Activated CD4-positive, CD25-positive, alpha-beta regulatory T cell treated with anti-CD3 and anti-CD28 coated beads, Interleukin-2, amount 50 U/mL, for 16 hours (primary cell): ENCODE results near the gene RPS19BP1.
A peak's percentile ranks its signal among the peaks of the same experiment; 100 is the strongest.

Experiments
- DNase-seq: peaks from one replicate; pipeline ENCODE4 v3.0.0-alpha.2; 2020; ENCODE audit warnings: low read depth, low spot score

Gene RPS19BP1

DNA sequence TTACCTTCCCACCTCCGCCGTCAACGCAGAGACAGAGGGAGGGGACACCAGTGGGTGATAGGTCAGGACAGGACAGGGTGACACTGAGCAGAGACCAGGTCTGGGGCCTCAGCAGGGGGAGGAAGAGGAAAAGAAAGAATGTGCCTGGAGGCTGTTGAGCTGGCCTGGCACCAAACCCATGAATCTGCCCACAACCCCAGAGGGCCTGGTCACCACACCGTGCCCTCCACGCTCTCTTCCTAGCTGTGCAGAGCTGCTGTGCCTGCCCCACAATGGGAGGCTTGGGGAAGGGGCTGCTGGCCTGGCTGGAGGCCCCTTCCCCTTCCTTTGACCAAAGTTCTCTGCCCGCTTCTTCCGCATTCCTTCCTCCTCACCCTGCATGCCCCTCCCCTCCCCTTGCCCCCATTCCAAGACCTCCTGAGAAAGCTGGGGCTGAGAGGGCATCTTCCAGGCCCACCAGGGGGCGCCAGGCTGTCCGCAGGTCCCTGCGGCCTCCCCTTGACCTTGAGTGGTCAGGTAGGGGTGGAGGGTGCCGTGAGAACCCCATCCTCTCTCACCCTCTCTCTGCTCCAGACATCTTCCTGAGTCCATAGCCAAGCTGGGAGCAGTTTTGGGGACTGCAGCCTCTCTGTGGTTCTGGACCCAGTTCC, 27.0 kb upstream of the RPS19BP1 start:
- DNase-seq = no peak

- no peak for DNase-seq
Measured at GRCh38 chr22:39558950-39559349, 26.4 kb upstream of the RPS19BP1 start.

DNA sequence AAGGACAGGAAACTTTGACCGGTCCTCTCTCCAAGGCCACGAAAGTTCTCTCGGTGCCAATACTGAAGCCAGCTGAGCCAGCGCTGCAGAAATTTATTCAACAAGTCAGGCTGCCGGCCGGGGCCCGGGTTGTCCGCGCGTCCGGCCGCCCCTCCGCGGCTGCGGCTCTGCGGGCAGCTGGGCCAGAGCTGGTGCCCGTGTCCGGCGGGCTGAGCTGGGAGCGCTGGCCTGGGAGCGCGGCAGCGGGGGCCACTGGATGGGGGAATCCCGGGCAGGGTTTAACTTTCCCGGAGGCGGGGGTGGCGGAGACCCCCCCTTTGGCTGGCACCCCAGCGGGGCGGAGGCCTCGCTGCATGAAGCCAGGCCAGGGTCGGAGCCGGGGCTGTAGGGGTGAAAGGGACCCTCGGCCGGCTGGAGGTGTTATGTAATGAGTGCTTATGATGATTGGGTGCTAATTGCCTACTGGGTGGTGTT, 25.7 kb upstream of the RPS19BP1 start:
- DNase-seq = no peak

DNA sequence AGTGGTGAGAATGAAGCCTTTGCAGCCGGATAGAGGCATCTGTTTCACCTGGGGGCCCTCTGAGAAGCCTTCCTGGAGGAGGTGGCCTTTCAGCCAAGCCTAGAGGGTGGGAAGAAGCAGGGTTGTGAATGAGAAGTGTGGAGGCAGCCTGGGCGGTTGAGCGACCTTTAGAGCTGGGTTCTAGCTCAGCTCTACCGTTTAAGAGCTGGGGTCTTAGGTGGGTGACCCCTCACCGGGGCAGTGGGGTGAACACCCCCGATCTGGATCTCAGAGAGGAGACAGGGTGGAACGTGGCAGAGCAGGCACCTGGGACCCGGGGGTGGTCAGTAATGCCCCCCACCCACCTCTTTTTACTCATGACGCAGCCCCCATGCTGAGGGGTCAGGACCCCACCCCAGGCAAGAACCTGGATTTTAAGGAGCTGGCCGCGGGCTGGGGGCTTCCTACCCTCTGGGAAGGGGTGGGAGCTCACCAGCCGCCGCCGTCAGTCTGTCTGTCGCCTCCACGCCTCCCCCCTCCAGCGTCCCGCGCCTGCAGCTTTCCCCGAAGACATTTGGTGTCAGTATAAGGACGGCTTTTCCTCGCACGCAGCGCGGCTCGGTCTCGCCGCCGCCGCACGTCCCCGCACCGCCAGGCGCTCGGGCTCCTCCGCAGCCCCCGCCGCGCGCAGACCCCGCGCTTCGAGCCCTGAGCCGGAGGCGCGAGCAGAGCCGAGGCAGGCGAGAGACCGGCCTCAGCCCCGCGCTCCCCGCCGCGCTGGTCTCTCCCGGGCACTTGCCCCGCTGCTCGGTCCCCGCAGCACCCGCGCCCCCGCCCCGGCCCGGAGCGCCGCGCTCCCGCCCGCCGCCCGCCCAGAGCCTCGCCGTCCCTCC, 24.7 kb upstream of the RPS19BP1 start:
- no peak for DNase-seq

DNA sequence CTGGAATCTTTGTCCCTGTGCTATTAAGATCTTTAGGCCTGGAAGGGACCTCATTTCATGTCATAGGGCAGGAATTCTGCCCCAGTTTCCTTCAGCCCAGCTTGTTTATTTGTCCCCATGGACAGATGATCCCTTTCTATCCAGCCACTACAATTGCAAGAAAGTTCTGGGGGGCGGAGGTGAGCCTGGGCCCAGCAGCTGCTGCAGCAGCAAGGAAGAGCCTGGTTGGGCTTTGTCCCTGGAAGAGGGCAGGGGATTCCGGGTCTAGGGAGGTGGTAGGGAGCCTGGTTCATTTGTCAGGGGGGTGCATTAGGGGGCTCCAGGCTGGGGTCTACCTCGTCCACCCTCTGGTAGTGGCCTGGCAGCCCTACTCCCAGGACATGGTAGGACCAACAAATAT, 21.6 kb upstream of the RPS19BP1 start:
- no peak for DNase-seq

DNA sequence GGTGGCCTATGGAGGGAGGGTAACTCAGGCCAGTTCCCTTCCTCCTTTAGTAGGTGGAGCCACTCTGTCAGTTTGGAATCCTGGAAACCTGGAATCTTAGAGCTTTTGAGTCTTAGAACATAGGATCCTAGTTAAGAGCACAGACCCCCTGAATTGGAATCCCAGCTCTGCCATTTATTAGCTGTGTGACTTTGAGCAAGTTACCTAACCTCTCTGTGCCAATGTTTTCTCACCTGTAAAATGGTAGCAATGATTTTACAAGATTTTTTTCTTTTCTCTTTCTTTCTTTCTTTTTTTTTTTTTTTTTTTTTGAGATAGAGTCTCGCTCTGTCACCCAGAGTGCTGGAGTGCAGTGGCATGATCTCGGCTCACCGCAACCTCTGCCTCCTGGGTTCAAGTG, 20.9 kb upstream of the RPS19BP1 start:
- DNase-seq = no peak

DNA sequence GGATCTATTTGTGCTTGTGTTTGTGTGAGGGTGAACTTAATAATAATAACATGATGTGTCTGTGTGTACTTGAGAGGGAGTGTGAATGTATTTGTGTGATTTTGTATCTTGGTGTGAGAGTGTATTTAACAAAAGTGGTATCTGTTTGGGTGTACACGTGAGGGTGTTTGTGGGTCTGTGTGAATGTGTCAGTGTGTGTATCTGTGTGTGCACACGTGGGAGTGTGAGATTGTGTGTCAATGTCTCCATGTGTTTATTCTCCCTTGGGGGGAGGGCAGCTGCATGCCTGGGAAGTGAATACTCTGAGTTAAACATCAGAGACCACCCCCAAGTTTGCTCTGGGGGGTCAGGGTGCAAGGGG, 15.0 kb upstream of the RPS19BP1 start:
- no peak for DNase-seq

- no peak for DNase-seq
Measured at GRCh38 chr22:39546889-39547586, 14.5 kb upstream of the RPS19BP1 start.

DNA sequence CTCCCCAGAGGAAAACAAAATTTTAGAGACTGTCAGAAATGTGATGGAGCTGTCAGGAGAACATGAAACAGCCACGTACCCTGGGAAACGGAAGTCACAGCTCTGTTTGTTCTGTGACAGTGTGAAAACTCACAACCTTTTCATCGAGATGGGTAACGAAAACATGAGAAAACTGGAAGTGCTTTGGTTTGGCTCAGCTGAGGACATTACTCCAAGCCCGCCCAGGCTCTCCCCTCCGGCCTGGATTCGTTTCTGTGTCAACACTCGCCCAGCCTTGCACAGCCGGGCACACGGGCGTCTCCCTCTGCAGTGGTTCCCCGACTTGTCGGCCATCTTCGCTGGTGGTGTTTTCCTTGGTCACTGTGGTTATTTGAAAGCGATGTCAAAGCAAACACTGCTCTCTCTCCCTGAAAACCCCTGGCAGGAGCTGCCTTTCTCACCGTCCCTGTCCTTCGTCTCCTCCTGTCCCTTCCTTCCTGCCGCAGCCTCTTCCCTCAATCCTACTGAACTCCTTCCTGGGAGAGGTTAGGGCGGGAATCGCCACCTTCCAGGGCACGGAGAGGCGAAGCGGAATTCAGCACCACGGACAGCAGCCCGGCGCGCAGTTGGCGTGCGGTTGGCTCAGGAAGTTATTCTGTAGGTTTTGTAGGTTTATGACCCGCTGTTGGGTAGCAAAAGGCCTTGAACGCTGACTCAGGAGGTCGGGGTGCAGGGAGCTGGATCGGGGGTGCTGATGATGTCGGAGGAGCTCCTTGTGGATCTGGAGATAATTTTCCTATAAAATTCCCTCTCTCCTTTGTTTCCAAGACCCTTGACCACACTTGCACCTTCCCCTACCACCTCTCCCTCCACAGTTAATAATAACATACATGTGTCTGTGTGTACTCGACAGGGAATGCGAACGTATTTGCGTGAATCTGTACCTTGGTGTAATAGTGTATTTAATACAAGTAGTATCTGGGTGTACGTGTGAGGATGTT, 13.1 kb upstream of the RPS19BP1 start:
- DNase-seq = peak; percentile 36

DNA sequence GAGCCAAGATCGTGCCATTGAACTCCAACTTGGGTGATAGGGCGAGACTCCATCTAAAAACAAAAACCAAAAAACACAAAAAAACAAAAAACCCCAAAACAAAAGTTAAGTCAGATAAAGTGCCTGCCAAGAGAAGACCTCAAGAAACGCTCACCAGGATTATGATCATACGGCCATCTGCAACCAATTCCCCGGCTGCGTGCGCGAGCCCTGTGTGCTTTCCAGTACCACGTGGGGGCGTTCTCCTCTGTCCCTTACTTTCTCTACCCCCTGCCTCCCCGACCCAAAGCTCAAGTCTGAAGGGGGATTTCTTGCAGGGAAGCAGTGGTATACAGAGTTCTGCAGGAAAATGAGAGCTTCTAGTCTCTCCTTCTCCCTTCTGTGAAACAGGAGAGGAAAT, 10.5 kb upstream of the RPS19BP1 start:
- no peak for DNase-seq

DNA sequence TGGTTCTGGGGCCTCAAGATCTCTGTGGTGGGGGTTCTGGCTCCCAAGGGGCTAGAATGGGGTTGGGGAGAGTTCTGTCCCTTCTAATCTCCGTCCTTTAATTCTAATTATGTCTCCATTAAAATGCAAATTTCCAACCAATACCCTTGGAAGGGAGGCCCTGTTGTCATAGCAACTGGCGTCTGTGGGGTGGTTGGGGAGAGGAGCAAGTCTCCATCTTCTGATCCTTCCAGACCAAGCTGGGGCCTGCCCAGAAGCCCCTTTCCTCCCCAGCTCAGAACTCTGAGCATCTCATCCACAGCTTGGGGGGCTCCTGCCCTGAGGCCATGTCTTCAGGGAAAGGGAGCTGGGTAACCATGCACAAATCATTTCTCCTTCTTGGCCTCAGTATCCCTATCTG, 5.4 kb upstream of the RPS19BP1 start:
- no peak for DNase-seq

GRCh38 chr22:39536711-39537110, 4.2 kb upstream of the RPS19BP1 start:
- DNase-seq = no peak

DNA sequence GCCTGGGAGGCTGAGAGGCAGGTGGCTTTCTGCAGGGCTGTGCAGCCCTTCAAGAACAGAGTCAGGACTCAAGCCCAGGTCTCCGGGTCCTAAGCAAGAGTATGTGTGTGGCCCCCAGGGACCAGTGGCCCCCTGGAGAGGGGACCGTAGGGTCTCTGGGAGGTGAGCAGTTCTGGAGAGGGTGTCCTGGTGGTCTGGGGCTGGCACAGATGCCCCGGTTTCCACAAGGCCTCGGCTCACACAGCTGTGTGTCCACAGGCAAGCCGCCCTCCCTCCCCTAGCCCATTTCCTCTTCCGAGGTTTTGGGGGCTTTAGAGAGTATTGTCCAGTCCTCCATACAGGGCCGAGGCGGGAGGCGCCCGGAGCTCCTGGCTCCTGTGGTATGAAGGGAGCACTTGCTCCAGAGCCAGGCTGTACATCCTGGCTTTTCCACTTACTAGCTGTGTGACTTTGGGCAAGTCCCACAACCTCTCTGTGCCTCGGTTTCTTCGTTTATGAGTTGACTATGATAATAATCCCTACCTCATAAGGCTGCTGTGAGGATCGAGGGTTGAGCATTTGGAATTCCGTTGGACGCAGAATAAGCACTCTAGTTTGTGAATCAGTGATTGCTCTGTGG, 3.4 kb upstream of the RPS19BP1 start:
- no peak for DNase-seq

- no peak for DNase-seq
Measured at GRCh38 chr22:39535357-39535725, 2.8 kb upstream of the RPS19BP1 start.

- peak; percentile 69 for DNase-seq
Measured at GRCh38 chr22:39534591-39535356, 2.2 kb upstream of the RPS19BP1 start.

- DNase-seq = no peak
Measured at GRCh38 chr22:39534092-39534506, 1.6 kb upstream of the RPS19BP1 start.

DNA sequence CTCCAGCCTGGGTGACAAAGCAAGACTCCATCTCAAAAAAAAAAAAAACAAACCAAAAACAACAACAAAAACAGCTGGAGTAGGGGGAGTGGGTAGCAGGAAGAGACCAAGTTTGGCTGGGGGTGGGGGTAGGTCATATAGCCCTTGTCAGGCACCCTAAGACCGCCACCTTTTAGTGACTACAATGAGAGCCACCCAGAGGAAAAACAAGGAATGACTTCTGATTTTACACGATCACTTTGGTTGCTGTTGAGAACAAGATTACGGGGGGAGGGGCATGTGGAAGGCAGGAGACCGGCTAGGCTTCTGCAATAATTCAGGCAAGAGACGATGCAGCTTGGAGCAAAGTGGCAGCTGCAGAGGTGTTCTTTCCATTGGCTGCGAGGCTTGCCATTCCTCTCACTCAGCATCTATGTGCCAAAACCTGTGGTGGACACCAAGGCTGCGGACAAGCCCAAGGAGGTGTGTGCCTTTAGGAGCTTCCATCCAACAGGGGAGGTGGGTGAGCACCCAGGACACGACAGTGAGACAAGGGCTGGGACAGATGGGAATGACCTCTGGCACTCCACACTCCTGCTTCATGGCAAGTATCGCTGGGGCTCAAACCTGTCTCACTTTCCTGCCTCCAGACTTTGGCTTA, 1.7 kb downstream of the RPS19BP1 start:
- no peak for DNase-seq

GRCh38 chr22:39530116-39530515, 2.4 kb downstream of the RPS19BP1 start:
- no peak for DNase-seq

DNA sequence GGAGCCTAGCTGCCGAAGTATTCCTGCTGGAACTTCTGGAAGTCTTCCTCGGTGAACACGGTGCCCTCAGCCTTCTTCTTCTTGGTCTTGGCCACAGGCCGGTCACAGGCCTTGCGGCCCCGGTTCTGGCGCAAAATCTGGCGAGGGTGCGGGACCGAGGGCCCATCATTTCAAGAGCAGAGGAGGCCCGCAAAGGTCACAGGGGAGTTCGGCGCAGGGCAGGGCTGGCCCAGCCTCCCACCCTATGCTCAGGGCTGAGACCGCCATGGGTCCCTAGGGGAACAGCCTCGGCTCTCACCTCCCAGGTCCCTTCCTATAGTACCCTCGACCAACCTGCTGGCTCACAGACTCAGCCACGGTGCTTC, 3.1 kb downstream of the RPS19BP1 start:
- no peak for DNase-seq
